ENCODE data around the gene PTGES2.
A peak's percentile ranks its signal among the peaks of the same experiment; 100 is the strongest.

Gene PTGES2

GRCh38 chr9:128098297-128099230, 29.0 kb downstream of the PTGES2 start:
- DNase-seq (ENCODE audit: low spot score in 2 of 2) (no peak), ATAC-seq (replicated peaks; ENCODE audit: extremely low read depth, poor library complexity, severe bottlenecking) (no peak)
- Mint-ChIP-seq H3K36me3 (ENCODE audit: insufficient read depth) (peaks cover 18% of the 10 kb centered on the region), H3K27me3 (no peaks in the 10 kb centered on the region), H3K9me3 (no peaks in the 10 kb centered on the region), H3K27ac (ENCODE audit: low read depth) (peak overlapping the region; percentile 73), H3K4me1 (peaks cover 41% of the 10 kb centered on the region), H3K4me3 (no peak overlapping the region)

DNA sequence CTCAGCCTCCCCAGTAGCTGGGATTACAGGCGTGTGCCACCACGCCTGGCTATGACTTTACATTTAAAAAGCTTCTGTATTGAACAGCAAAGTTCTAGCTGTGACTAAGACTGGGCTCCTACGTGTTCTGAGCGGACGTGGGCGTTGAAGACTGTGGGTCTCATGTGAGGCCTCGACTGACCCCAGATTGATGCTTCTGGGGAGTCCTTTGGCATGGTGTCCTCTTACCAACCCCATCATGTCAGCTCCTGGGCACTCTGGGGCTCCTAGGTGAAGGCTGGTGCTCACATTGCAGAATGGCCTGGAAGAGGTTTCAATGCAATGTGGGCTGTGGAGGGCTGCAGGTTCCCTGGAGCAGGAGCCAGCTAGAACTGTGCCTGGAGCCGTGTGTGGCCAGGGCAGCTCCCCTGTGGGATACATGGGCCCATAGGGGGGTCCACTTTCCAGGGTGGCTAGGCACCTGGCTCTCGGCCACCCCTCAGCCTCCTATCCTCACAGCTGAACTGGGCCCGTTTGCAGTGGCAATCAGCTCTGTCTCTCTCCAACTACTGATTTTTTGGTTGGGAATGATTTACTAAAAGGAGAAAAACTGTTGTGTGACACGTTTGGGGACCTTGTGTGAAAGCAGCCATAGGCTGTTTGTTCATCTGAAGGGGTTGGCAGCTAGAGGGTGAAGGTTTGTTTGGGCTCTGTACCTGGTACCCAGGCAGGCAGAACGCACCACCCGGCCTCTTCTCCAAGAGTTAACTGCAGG, 29.8 kb downstream of the PTGES2 start:
- no peaks in the 10 kb centered on the region for H3K9me3 Mint-ChIP-seq
- H3K4me1 Mint-ChIP-seq, result peaks cover 41% of the 10 kb centered on the region
- DNase-seq (ENCODE audit: low spot score in 2 of 2) (no peak), ATAC-seq (replicated peaks; ENCODE audit: extremely low read depth, poor library complexity, severe bottlenecking) (no peak)
- H3K27me3 Mint-ChIP-seq, result no peaks in the 10 kb centered on the region
- no peak overlapping the region for H3K27ac Mint-ChIP-seq (ENCODE audit: low read depth)
- H3K36me3 Mint-ChIP-seq (ENCODE audit: insufficient read depth), result peaks cover 18% of the 10 kb centered on the region
- H3K4me3 Mint-ChIP-seq, result no peak overlapping the region

- Mint-ChIP-seq H3K27ac (ENCODE audit: low read depth) (peak overlapping the region; percentile 13), H3K36me3 (ENCODE audit: insufficient read depth) (peaks cover 18% of the 10 kb centered on the region), H3K9me3 (no peaks in the 10 kb centered on the region), H3K4me3 (no peak overlapping the region), H3K4me1 (peaks cover 45% of the 10 kb centered on the region), H3K27me3 (no peaks in the 10 kb centered on the region)
- ATAC-seq (replicated peaks; ENCODE audit: extremely low read depth, poor library complexity, severe bottlenecking) (no peak), DNase-seq (ENCODE audit: low spot score in 2 of 2) (no peak)
Measured at GRCh38 chr9:128096616-128097536, 30.7 kb downstream of the PTGES2 start.

GRCh38 chr9:128094950-128095544, 32.5 kb downstream of the PTGES2 start:
- Mint-ChIP-seq H3K27me3 (no peaks in the 10 kb centered on the region), H3K27ac (ENCODE audit: low read depth) (no peak overlapping the region), H3K9me3 (no peaks in the 10 kb centered on the region), H3K4me1 (peaks cover 50% of the 10 kb centered on the region), H3K36me3 (ENCODE audit: insufficient read depth) (peaks cover 13% of the 10 kb centered on the region), H3K4me3 (no peak overlapping the region)
- ATAC-seq (replicated peaks; ENCODE audit: extremely low read depth, poor library complexity, severe bottlenecking), result no peak
- DNase-seq (ENCODE audit: low spot score in 2 of 2), result no peak

DNA sequence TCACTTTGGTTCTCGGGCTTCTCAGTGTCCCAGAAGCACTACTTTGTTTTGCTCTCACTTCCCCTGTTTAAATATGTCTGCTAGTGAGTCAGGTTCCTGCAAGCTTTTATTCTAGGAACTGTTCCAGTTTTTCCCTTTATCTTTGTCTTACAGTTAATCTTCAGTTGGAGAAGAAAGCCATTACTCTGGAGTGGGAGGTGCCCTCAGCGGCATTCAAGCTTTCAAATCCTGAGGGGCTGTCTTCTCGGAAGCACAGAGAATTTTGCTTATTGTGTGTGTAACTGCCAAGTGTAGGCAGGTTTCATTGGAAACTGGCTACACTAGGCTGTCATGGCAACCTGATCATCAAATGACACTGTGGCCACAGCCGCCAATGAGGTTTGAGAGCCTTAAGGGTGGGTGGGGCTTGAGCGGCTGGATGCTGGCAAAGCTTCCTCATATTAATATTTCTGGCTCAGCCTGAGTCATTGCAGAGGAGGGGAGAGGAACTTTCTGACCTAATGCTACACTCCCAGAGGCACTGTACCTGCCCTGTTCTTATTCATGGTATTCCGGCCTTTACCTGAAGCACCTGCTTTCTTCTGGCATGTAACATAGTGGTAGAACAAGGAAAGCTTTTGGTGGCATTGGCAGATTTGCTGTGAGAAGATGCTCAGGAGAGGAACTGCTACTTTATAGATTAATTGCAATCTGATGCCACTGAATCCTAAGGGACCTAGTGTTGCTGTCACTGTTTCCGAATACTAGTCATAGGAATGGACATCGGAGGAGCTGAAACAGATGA, 33.2 kb downstream of the PTGES2 start:
- Mint-ChIP-seq H3K27me3 (no peaks in the 10 kb centered on the region), H3K4me1 (peaks cover 57% of the 10 kb centered on the region), H3K36me3 (ENCODE audit: insufficient read depth) (peaks cover 13% of the 10 kb centered on the region), H3K4me3 (peak overlapping the region; percentile 43), H3K9me3 (no peaks in the 10 kb centered on the region), H3K27ac (ENCODE audit: low read depth) (peak overlapping the region; percentile 74)
- DNase-seq (ENCODE audit: low spot score in 2 of 2) (peak in 1 of 2 donors; percentile 33), ATAC-seq (replicated peaks; ENCODE audit: extremely low read depth, poor library complexity, severe bottlenecking) (peak; percentile 79)

- no peaks in the 10 kb centered on the region for H3K27me3 Mint-ChIP-seq
- H3K4me1 Mint-ChIP-seq, result peaks cover 55% of the 10 kb centered on the region
- no peak for ATAC-seq (replicated peaks; ENCODE audit: extremely low read depth, poor library complexity, severe bottlenecking)
- H3K9me3 Mint-ChIP-seq, result no peaks in the 10 kb centered on the region
- peak overlapping the region; percentile 10 for H3K27ac Mint-ChIP-seq (ENCODE audit: low read depth)
- H3K36me3 Mint-ChIP-seq (ENCODE audit: insufficient read depth), result peaks cover 10% of the 10 kb centered on the region
- no peak for DNase-seq (ENCODE audit: low spot score in 2 of 2)
- no peak overlapping the region for H3K4me3 Mint-ChIP-seq
Measured at GRCh38 chr9:128093011-128093410, 34.5 kb downstream of the PTGES2 start.

DNA sequence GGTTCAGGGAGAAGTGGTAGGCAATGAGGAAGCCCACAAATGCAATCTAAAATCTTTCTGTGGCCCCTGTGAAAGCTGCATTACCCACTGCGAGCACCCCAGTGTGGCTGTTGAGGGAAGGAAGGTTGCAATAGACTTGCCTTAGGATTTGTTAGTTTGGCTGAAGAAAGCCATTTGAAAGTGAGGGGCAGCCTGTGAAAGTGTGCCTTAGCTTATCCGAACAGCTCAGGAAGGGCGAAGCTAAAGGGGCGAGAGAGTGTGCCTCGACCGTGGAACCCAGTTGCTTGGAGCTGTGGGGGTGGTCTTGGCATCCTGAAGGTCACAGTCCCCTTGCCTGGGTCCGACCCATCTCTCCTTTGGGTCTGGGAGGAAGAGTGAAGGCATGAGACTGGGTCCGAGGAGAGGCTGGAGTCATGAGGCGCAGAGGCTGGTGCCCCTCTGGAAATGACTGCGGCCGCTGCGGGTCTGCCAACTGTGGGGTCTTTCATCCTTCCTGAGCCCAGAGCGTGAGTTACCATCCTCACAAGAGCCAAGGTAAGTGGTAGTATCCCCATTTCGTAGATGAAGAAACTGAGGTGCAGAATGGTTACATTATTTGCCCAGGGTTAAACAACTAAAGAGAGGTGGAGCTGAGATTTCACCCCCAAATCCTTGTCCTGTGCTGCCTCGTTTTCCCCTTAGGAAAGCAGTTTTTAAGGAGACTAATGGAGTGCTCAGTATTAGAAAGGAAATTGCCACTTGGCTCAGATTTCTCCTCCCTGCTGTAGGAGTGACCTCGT, 35.1 kb downstream of the PTGES2 start:
- Mint-ChIP-seq H3K36me3 (ENCODE audit: insufficient read depth) (peaks cover 11% of the 10 kb centered on the region), H3K27me3 (no peaks in the 10 kb centered on the region), H3K4me3 (no peak overlapping the region), H3K9me3 (no peaks in the 10 kb centered on the region), H3K27ac (ENCODE audit: low read depth) (no peak overlapping the region), H3K4me1 (peaks cover 60% of the 10 kb centered on the region)
- no peak for ATAC-seq (replicated peaks; ENCODE audit: extremely low read depth, poor library complexity, severe bottlenecking)
- DNase-seq (ENCODE audit: low spot score in 2 of 2), result no peak

DNA sequence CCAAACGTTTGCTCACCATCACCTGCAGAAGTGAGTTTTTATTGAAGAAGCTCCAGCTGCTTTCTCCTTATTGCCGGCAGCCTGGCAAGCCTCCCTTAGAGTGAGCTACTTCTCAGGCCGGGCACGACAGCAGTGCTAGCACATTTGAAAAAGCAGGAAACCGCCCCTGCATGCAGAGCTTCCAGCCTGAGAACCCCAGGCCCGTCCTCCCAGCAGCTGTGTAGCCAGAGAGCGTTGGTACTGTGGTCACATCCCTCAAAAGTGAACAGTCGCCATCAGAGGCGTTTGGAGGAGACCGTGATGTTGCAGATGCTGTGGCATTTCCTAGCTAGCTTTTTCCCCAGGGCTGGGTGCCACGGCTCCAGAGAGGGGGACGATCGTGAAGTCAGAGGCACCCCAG, 36.0 kb downstream of the PTGES2 start:
- no peak for DNase-seq (ENCODE audit: low spot score in 2 of 2)
- no peak for ATAC-seq (replicated peaks; ENCODE audit: extremely low read depth, poor library complexity, severe bottlenecking)
- H3K4me3 Mint-ChIP-seq, result peak overlapping the region; percentile 13
- peaks cover 14% of the 10 kb centered on the region for H3K36me3 Mint-ChIP-seq (ENCODE audit: insufficient read depth)
- no peaks in the 10 kb centered on the region for H3K27me3 Mint-ChIP-seq
- H3K4me1 Mint-ChIP-seq, result peaks cover 57% of the 10 kb centered on the region
- H3K9me3 Mint-ChIP-seq, result no peaks in the 10 kb centered on the region
- H3K27ac Mint-ChIP-seq (ENCODE audit: low read depth), result no peak overlapping the region

DNA sequence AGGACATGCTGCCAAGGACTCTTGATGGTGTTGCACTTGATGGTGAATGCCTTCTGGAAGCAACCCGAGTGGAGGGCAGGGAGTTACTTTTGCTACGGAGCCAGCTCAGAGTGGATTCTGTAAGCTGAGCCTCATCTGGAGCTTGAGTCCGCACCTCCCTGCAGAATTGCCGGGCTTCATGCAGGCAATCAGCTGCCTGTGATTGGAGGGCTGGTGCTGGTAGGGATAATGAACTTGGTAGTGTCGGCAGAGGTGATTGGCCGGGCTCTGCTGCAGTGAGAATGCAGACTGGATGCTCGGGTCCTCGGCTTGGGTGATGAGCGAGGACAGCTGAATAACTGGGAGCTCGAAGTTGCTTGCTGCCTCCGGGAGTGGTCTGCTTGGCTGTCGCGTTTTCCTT, 36.4 kb downstream of the PTGES2 start:
- Mint-ChIP-seq H3K4me1 (peaks cover 54% of the 10 kb centered on the region), H3K4me3 (no peak overlapping the region), H3K36me3 (ENCODE audit: insufficient read depth) (peaks cover 14% of the 10 kb centered on the region), H3K27ac (ENCODE audit: low read depth) (no peak overlapping the region), H3K9me3 (no peaks in the 10 kb centered on the region), H3K27me3 (no peaks in the 10 kb centered on the region)
- ATAC-seq (replicated peaks; ENCODE audit: extremely low read depth, poor library complexity, severe bottlenecking) (no peak), DNase-seq (ENCODE audit: low spot score in 2 of 2) (no peak)

DNA sequence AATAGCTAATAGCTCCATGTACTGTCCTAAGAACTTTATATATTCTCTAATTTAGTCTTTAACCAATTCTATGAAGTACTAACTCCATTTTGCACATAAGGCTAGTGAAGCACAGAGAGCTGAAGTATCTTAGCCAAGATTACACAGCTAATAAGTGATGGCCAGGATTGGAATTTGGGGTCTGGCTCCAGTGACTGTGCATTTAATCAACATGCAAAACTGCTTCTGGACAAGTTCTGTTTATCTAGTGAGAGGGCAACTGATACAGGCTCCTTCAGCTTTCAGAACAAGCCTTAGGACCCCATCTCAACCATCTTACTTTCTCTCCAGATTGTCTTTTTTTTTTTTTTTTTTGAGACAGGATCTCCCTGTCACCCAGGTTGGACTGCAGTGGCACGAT, 38.2 kb downstream of the PTGES2 start:
- Mint-ChIP-seq H3K9me3 (no peaks in the 10 kb centered on the region), H3K4me1 (peaks cover 60% of the 10 kb centered on the region)
- no peak for DNase-seq (ENCODE audit: low spot score in 2 of 2)

More for the DNA sequence above, 38.2 kb downstream of the PTGES2 start:
- no peaks in the 10 kb centered on the region for H3K27me3 Mint-ChIP-seq
- no peak overlapping the region for H3K4me3 Mint-ChIP-seq
- H3K27ac Mint-ChIP-seq (ENCODE audit: low read depth), result no peak overlapping the region
- no peak for ATAC-seq (replicated peaks; ENCODE audit: extremely low read depth, poor library complexity, severe bottlenecking)
- peaks cover 19% of the 10 kb centered on the region for H3K36me3 Mint-ChIP-seq (ENCODE audit: insufficient read depth)

All from central memory CD8-positive, alpha-beta T cell (primary cell).